HG02588 (cell line): ENCODE data around the gene CHIA.

Source experiments
- ATAC-seq: cut with Tn5 transposase; IDR thresholded peaks from one replicate; pipeline ENCODE4 v1.9.1; 2021; ENCODE audit warnings: mild to moderate bottlenecking, moderate library complexity; ENCODE audit not compliant: unreplicated experiment

Gene CHIA

DNA sequence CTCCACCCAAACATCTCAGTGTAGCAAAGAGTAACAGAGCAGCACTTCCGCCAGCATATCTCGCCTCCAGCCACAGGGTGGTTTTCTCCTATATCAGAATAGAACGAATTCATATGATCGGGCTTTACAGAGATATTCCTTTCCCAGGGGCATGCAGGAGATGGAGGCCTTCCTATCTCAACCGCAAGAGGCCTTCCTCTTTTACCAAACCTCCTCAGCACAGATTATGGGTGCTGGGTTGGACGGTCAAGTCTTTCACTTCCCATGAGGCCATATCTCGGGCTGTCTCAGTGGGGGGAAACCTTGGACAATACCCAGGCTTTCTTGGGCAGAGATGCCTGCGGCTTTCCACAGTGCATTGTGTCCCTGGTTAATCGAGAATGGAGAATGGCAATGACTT lies 71.1 kb downstream of the CHIA start:
- ATAC-seq, result no peak

GRCh38 chr1:111364690-111365089 lies 74.0 kb downstream of the CHIA start:
- ATAC-seq, result no peak

GRCh38 chr1:111366256-111366655 lies 75.6 kb downstream of the CHIA start:
- no peak for ATAC-seq

- ATAC-seq, result no peak
Measured at GRCh38 chr1:111369177-111369576, 78.5 kb downstream of the CHIA start.

DNA sequence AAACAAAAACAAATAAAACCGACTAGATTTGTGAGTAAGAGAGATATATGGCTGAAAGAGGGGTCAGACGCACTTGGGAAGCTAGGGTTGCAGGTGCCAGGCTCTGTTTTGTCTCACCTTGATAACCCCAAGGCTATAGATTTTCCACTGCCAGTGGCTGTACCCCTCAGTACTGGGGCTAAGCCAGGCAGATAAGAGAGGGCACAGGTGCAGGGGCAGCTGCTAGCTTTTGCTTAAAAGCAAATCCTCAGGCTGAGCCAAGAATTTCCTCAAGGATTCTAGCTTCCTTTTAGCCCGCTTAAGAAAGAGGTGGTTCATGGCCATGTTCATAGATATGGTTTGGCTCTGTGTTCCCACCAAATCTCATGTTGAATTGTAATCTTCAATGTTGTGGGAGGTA lies 79.0 kb downstream of the CHIA start:
- ATAC-seq, result no peak
